ENCODE data around the gene DCC.

DCC gene

GRCh38 chr18:53536908-53537307 is 1196.9 kb downstream of the DCC start:
- DNase-seq: no peak

- DNase-seq: no peak
Measured at GRCh38 chr18:53541924-53542323, 1201.9 kb downstream of the DCC start.

DNA sequence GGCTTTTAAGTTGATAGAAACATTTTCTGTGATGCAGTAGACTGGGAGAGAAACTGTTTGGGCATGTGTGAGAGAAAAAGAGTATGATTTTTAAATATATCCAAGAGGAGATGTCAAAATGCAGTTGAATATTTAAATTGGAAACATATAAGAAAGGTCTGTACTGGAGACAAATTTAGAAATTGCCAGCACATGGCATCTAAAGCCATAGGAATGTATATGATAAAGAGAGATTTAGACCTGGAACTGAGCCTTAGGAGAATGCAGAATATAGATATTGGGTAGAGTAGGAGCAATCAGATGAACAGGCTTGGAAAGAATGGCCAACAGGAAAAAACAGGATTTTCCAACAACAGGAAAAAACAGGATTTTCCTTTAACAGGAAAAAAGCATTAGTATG is 1203.7 kb downstream of the DCC start:
- no peak for DNase-seq

DNA sequence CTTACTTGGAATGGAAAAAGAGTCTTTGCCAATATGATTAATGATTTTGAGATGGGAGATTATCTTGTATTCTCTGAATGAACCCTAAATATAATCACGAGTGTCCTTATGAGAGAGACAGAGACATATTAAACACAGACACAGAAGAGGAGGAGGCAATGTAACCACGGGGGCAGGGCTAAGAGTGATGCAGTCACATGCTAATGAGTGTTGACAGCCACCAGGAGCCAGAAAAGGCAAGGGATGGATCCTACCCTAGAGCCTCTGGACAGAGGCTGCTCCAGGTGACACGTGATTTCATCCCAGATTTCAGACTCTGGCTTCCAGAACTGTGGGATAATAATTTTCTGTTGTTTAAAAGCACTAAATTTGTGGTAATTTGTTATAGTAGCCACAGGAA is 1204.9 kb downstream of the DCC start:
- no peak for DNase-seq

DNA sequence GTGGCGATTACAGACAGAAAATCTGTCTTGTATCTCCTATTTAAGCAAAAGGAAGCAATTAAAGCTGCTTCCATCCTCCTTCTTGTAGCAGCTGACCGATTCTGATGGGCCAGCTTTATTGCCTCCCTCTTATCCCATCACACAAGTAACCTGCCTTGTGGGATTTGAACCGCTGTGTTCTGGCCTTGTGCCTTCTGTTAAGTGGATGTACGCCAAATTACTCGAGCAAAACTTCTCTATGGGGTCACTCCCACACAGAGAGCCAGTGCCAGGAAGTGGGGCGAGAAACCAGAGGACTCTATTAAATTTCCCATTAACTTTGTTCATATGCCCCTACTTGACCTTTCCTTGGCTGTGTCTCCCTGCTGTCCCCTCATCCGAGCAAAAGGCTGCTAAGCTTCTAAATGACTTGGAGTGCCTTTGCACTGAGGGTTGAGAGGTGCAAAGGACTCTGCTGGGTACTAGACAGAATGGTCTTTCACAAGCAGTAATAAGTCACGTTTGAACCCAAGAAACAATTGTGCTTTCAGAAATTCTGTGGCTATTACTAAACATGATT is 1212.0 kb downstream of the DCC start:
- DNase-seq: no peak

GRCh38 chr18:53553030-53553429 is 1213.0 kb downstream of the DCC start:
- DNase-seq: no peak

- no peak for DNase-seq
Measured at GRCh38 chr18:53556450-53556849, 1216.5 kb downstream of the DCC start.

DNA sequence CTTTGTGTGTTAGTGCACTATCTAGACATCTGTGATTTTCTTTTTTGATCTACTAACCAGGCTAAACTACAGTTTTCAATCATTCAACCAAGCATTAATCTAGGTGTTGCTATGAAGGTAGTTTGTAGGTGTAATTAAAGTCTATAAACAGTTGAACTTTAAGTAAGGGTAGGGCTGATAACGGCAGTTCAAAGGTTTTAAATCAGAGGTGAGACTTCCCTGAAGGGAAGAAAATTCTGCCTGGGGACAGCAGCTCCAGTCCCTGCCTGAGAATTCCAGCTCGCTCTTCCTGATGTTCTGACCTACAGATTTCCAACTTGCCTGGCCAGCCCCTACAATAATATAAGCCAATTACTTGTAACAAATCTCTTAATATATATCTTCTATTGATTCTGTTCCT is 1220.5 kb downstream of the DCC start:
- DNase-seq: no peak

DNA sequence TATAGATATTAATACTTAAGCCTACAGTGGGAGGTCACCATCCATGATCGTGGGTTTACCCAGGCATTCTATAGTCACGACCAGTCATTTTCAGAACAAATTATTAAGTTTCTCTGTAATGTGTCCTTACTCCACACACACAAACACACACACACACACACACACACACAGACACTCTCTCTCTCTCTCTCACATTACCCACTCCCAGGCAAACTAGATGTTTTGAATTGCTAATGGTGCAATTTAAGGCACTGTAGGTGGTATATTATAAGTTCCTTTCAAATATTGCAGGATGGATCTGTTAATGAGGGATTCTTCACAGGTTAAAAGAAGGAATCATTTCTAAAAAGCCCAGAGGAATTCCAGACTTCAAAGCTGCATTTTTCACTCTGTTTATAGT is 1226.6 kb downstream of the DCC start:
- no peak for DNase-seq

- DNase-seq: peak; percentile 3 to 12
Measured at GRCh38 chr18:53567929-53568574, 1228.1 kb downstream of the DCC start.

All from AML-193 (cell line).